Renal pelvis (tissue), 4 donors: ENCODE measurements around the gene AGAP3. TPM values are rescaled to one million over a fixed set of nuclear protein-coding genes. Genes with fewer than 3 reads are reported as not detected.
A peak's percentile ranks its signal among the peaks of the same experiment; 100 is the strongest.

Experiments
- DNase-seq: peaks from one replicate; pipeline ENCODE4 v3.0.0-alpha.2; 2013
- polyA plus RNA-seq, 3 donors: library from polyadenylated mRNA; unstranded; fragments of 120-200 nt; gene quantifications; one replicate each; pipeline ENCODE4 v1.2.1, GENCODE V29; 2013; ENCODE audit not compliant: insufficient read length in 3 of 3

The AGAP3 gene
- polyA plus RNA-seq, 3 donors = 68.0 to 78.3 (median 72.8) TPM

DNA sequence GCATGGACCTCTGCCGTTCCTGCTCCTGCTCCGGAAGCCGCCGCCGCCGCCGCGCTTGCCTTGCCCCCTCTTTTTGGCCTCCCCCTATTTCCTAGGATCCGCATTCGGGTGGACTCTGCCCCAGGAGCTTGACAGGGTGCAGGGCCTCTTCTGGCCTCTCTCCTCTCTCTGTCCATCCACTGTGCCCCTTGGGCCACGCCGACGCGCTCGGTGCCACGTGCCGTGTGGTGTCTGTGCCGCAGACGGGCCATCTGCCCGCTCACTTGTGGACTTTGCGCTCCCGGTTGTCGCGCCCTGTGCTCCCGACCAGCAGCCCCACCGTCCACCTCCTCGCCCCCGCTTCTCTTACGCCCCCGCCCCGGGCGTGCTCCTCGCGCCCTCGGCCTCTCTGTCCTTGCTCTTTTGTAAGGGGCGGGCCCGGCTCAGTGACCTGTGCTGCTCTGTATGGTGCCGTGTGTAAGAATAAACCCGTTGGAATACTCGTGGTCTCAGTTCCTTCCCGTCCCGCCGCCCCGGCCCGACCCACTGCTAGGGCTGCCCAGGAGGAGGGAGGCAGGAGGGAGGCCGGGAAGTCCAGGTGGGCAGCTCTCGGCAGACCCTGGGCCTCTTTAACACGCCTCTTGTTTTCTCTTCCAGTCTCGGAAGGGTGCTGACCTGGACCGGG is 37.0 kb downstream of the AGAP3 start:
- no peak for DNase-seq

GRCh38 chr7:151123822-151124464 is 37.7 kb downstream of the AGAP3 start:
- peak; percentile 80 for DNase-seq

GRCh38 chr7:151124481-151124880 is 38.2 kb downstream of the AGAP3 start:
- no peak for DNase-seq

DNA sequence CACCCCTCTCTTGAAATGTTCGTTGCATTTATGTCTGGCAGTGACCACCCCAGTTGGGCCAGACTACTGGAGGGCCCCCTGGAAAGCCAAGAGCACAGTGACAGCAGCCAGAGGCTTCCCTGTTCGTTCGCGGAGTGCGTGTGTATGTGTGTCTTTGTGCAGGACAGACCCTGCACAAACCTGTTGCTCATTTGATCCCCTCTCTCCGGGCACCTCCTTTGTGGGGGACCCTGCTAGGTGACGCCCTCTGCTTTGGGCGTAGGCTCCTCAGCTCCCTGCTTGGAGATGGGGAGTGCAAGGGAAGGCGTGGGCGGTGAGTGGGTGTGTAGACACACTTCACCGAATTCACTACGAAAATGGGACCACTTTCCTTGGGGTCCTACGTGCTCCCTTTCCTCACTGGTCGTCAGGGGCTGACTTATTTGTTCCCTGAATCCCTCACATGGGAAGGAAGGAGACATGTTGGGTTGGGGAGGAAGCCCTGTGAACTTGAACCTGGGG is 38.7 kb downstream of the AGAP3 start:
- no peak for DNase-seq

GRCh38 chr7:151125470-151125845 is 39.2 kb downstream of the AGAP3 start:
- peak; percentile 45 for DNase-seq

DNA sequence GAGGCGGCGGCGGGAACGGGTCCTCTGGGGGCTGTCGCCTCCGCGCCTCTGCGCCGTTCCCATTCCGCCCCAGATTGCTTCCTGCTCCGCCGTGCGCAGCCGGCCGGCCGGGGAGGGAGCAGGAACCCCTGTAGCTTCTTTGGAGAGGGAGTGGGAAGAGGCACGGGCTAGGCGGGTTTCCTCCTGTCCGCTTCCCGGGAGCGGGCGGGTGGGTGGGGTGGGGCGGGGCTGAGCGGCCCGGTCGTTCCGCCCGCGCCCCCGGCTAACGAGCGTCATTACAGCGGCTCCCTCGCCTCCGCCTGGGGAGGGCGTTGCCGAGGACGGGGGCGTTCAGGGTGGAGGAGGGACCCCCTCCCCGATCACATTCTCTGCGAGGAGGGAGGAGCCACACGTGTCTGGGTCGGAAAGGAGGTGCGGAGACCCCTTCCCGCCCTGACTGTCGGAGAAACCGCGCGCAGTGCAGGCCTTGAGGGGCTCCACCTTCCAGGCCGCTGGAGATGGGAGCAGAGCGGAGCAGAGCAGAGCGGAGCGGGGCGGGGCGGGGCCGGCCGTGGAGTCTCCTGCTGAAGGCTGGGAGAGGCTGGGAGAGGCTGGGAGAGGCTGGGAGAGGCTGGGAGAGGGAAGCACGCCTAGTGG is 39.7 kb downstream of the AGAP3 start:
- no peak for DNase-seq

DNA sequence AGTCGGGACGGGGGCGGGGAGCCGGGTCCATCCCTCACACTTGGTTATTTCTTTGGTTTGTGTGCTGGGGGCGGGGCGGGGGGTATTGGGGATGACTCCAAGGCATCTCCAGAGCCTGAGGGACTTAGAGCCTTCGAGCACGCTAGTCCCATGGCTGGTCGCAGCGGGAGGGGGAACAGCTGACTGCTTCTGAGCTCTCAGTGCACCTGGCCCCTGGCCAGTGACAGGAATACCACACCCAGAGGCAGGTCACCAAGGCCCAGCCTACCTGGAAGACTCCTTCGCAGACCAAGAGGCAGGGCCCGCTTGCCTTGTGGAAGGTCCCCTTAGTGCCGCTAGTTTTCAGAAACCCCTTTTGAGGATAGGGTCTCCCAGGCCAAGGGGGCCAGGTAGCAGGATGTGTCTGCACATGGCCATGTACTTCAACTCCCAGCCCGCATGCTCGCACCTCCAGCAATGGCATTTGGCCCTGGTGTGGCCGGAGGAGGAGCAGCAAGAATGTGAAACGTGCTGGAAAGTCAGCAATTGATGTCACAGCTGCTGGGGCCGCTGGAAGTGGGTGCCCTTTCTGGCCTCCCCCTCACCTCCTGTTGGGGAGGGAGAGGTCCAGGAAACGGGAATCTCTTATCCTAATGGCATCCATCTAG is 40.3 kb downstream of the AGAP3 start:
- no peak for DNase-seq

- DNase-seq = no peak
These were observed 41.9 kb downstream of the AGAP3 start for GRCh38 chr7:151128144-151128543.

DNA sequence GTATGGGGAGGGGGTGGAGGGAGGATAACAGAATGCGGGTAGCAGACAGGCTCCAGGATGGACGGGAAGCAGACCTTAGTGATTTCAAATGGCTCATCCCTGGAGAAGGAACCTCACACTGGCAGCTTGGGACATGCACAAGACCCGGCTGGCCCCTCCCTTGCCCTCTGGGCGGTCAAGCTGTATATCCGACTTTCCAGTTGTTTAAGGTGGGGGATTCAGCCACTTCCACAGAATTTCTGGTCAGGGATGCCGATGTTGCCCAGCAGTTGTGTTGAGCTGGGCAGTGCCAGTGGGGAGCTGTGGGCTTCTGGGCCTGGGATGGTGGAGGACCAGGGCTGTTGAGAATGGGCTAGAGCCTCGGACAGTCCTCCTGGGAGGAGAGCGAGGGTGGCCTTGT is 42.4 kb downstream of the AGAP3 start:
- DNase-seq = no peak

DNA sequence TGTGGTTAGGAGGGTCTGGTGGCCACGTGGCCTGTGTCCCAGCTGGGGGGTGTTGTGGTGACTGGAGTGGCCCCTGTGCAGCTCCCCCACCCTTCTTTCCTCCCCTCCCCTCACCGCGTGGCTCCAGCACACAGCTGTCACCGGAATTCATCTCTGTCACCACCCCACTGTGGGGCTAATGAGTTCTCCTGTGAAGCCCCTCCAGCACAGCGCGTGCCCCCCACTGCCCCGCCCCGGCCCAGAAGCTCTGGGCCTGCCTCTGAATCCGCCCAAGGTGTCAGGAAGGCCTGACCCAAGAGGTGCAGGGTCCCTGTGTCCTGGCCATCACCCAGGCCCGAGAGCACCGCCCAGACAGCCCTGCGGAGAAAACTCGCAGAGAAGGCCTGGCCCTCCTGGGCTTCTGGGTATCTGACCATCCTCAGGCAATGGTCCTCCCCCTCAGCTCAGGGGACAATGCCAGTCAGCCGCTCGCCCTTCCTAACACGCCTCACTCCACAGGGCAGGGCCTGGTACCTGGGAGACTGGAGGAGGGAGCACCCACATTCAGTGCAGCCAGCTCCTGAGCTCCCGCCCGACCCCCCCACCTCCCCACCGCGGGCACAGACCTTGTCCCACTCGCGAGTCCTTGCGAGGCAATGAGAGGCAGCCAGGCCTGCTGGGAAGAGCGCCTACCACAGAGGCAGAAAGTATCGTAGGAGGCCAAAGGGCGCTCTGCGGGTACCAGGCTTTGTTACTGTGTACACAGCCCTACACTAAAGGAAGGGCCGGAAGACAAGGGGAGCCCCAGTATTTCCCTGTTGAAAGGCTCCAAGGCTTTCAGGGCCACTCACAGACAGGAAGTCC is 43.1 kb downstream of the AGAP3 start:
- DNase-seq = no peak

GRCh38 chr7:151129960-151130591 is 43.8 kb downstream of the AGAP3 start:
- no peak for DNase-seq

GRCh38 chr7:151130741-151131157 is 44.5 kb downstream of the AGAP3 start:
- no peak for DNase-seq

- no peak for DNase-seq
These were observed 44.9 kb downstream of the AGAP3 start for GRCh38 chr7:151131224-151131591.

DNA sequence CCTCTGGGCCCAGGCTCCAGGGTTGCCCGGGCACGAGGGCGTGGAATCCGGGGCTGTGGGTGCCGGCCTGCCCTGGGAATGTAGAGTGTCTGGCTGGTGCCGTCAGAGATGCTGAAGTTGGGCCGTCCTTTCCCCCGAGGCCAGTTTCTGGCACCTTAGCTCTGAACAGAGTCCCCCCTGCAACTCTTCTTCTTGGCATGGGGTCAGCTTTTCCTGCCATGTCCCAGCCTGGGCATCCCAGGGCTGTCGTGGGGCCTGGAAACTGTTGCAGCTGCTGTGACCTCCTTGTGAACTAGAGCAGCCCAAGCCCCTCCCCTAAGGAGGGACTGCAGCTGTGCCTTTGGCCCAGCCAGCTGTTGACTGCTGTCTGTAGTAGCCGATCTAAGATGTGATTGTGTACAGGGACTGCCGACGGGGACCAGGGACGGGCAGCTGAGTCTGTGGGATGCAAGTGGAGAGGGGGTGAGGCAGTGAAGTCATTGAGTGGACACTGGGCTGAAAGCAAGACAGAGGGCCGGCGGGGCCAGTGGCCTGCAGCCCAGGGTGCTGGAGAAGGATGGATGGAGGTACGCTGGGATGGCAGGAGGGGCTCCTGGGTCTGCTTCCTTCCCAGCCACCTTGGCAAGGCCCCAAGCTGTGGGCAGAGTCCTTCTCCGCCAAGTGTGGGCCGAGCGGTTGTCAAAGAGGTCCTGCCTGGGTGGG is 45.5 kb downstream of the AGAP3 start:
- peak; percentile 57 for DNase-seq

GRCh38 chr7:151132461-151133205 is 46.4 kb downstream of the AGAP3 start:
- DNase-seq = no peak

DNA sequence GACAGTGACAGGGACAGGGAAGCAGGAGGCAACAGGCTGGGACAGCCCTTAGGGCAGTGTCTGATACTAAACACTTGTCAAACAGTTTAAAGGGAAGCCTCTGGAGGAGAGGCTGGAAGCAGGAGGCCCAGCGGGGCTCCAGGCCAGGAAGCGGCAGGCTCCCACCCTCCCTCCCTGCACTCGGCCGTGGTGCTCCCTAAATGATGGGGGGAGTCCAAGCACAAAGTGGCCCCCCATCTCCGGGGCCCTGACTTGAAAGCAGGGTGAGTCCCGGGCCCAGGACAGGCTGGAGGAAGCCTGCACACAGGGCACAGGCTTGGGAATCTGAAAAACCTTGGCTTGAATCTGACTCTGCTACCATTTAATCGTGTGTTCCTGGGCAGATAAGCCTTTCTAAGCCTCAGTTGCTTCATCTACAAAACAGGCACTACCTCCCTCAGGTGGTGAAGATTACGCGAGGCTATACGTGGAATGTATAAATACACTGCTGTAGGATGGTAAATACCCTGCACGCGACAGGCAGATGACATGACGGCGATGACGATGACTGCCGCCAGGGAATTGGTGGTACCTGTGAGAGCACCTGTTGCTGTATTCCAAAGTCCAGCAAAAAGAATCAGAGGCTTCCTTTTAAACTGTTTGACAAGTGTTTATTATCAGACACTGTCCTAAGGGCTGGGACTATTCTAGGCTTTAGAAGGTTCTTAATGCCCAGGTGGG is 47.2 kb downstream of the AGAP3 start:
- no peak for DNase-seq

- no peak for DNase-seq
These were observed 47.9 kb downstream of the AGAP3 start for GRCh38 chr7:151133986-151134742.
